Left colon (tissue), 2 donors: Measurements from ENCODE around the gene POLD2. TPM values are rescaled to one million over a fixed set of nuclear protein-coding genes. Genes with fewer than 3 reads are reported as not detected.

ENCODE experiments used
- ATAC-seq: fragments of 200-7000 bp; cut with Tn5 transposase; one replicate; pipeline ENCODE4 v1.9.1; 2020; ENCODE audit warnings: mild to moderate bottlenecking, moderate library complexity
- DNase-seq, 2 donors: peaks; one replicate each; pipeline ENCODE4 v3.0.0-alpha.2; 2020
- intact Hi-C, 2 donors: fragments of 100-400 bp; cut with DNase I in 1 of 2; cut with micrococcal nuclease in 1 of 2; formaldehyde crosslinking; loops; one replicate each; pipeline versions ENCODE4 v1.11.2 to v1.14.0; 2022; cut with DNase I, micrococcal nuclease
- total RNA-seq, 2 donors: library from RNA; stranded (reverse); fragmentation: NEBNext Ultra II Directional; extraction: Animal tissue kit (Norgen Biotek cat#: 25700); gene quantifications; one replicate each; pipeline ENCODE4 v1.2.1, GENCODE V29; 2021
- donor health status: DM: no; HTN: no; CAD: no.
- donor health status: DM: yes; HTN: yes; CAD: no.

The POLD2 gene
- total RNA-seq, 2 donors from 2014 or later, result 40.5 to 57.0 TPM

- no peak for DNase-seq
- ATAC-seq, result no peak
- intact Hi-C loops, result no loop called here
Measured at GRCh38 chr7:44154703-44155102, 31.4 kb upstream of the POLD2 start.

GRCh38 chr7:44153948-44154335 lies 30.6 kb upstream of the POLD2 start:
- intact Hi-C loops, result no loop called here
- DNase-seq (no peak), ATAC-seq (no peak)

- ATAC-seq, result no peak
- DNase-seq, result no peak
- intact Hi-C loops, result no loop called here
Measured at GRCh38 chr7:44152971-44153947, 29.9 kb upstream of the POLD2 start.

- no peak for DNase-seq
- ATAC-seq, result no peak
- intact Hi-C loops, result no loop called here
Measured at GRCh38 chr7:44151956-44152355, 28.6 kb upstream of the POLD2 start.

GRCh38 chr7:44150966-44151941 lies 27.9 kb upstream of the POLD2 start:
- ATAC-seq (no peak), DNase-seq (no peak)
- intact Hi-C loops, result no loop called here

GRCh38 chr7:44150466-44150832 lies 27.1 kb upstream of the POLD2 start:
- no peak for ATAC-seq
- intact Hi-C loops, result no loop called here
- no peak for DNase-seq

GRCh38 chr7:44149571-44150465 lies 26.5 kb upstream of the POLD2 start:
- intact Hi-C loops, result no loop called here
- no peak for ATAC-seq
- no peak for DNase-seq

GRCh38 chr7:44148961-44149536 lies 25.7 kb upstream of the POLD2 start:
- no peak for DNase-seq
- intact Hi-C loops, result no loop called here
- ATAC-seq, result no peak

- intact Hi-C loops, result no loop called here
- no peak for ATAC-seq
- no peak for DNase-seq
Measured at GRCh38 chr7:44148166-44148565, 24.8 kb upstream of the POLD2 start.

- intact Hi-C loops, result no loop called here
- DNase-seq (no peak), ATAC-seq (no peak)
Measured at GRCh38 chr7:44147026-44147991, 24.0 kb upstream of the POLD2 start.

- DNase-seq (peak; percentile 87 to 88), ATAC-seq (peak; percentile 99)
- intact Hi-C loops, result no loop called here
Measured at GRCh38 chr7:44145969-44146911, 22.9 kb upstream of the POLD2 start.

- ATAC-seq, result no peak
- DNase-seq, result peak in 1 of 2 donors; percentile 24
- intact Hi-C loops, result no loop called here
Measured at GRCh38 chr7:44145479-44145968, 22.2 kb upstream of the POLD2 start.

GRCh38 chr7:44144968-44145478 lies 21.7 kb upstream of the POLD2 start:
- ATAC-seq (no peak), DNase-seq (no peak)
- intact Hi-C loops, result no loop called here

- ATAC-seq (no peak), DNase-seq (no peak)
- intact Hi-C loops, result no loop called here
Measured at GRCh38 chr7:44144426-44144967, 21.1 kb upstream of the POLD2 start.

GRCh38 chr7:44143646-44144250 lies 20.4 kb upstream of the POLD2 start:
- ATAC-seq, result no peak
- no peak for DNase-seq
- intact Hi-C loops, result no loop called here
